ENCODE measurements around the gene WDR37. TPM values are rescaled to one million over a fixed set of nuclear protein-coding genes. Genes with fewer than 3 reads are reported as not detected.

The WDR37 gene
- total and polyA plus RNA-seq, 10 of the 15 experiments (the other 5 are each of a cell fraction or from before 2014, with no cell fraction given), result 1.9 to 11.1 (median 7.1) TPM

- DNase-seq (ENCODE audit: low read depth, low spot score), result no peak
- Histone ChIP-seq H2AFZ (ENCODE audit: control insufficient read depth, low read depth, low read length) (no peak overlapping the region), H3K36me3 (ENCODE audit: control insufficient read depth in 2 of 2, insufficient read depth in 2 of 2, low read length in 1 of 2) (0 out of 4 replicates have a peak, but pooled peaks cover 0 to 10% of the 10 kb centered on the region in 2 experiments), H3K4me1 (ENCODE audit: control insufficient read depth, insufficient read depth, low read length) (no peaks in the 10 kb centered on the region), H3K4me3 (no peak overlapping the region), H3K27me3 (replicated peaks in 1 of 2; ENCODE audit: control insufficient read depth in 2 of 2, insufficient read depth in 2 of 2, low read length in 1 of 2) (no peaks in the 10 kb centered on the region), H3K9ac (ENCODE audit: control insufficient read depth, insufficient read depth, low read length) (no peak overlapping the region), H4K20me1 (ENCODE audit: control insufficient read depth, insufficient read depth) (no peaks in the 10 kb centered on the region), H3K27ac (ENCODE audit: control insufficient read depth, insufficient read depth) (no peak overlapping the region), H3K4me2 (ENCODE audit: control insufficient read depth, insufficient read depth) (no peak overlapping the region), H3K79me2 (ENCODE audit: control insufficient read depth, insufficient read depth, low read length) (no peaks in the 10 kb centered on the region), H3K9me3 (replicated peaks; ENCODE audit: control insufficient read depth, insufficient read depth, low read length) (no peaks in the 10 kb centered on the region)
- ChIA-PET RAD21 (ENCODE audit: unreplicated experiment) (no interaction called here), CTCF (no interaction called here), SMC1A (ENCODE audit: uncharacterized antibody, unreplicated experiment) (interaction anchor here (0.6 to 0.7 kb wide), 2 partner anchors 19 to 221 kb away, joined by 3 read pairs; no protein-coding TSS in a partner anchor), POLR2A (no interaction called here)
- BruUV-seq (replicated peaks), result no TSS peak
- in situ Hi-C loops (cut with MboI), result no loop called here
- ATAC-seq, result no peak
- FAIRE-seq, result no peak
- 76% methylated on average over 10 of the region's 10 CpGs for WGBS (ENCODE audit: insufficient coverage, insufficient replicate concordance, low lambda C conversion rate, missing lambda C conversion rate)
- intact Hi-C loops (cut with micrococcal nuclease; ENCODE audit: unreplicated experiment), result no loop called here
- TF ChIP-seq NRF1 (conservative IDR thresholded peaks at IDR 0.05; ENCODE audit: low read depth, low read length) (no peak), CUX1 (IDR thresholded peaks at IDR 0.05; ENCODE audit: insufficient replicate concordance, low read depth, low read length) (no peak), PBX3 (IDR thresholded peaks at IDR 0.05; ENCODE audit: insufficient replicate concordance, low read depth, low read length) (no peak), ZBTB4 (CRISPR knock-in tag; IDR thresholded peaks at IDR 0.05) (no peak), HDAC2 (IDR thresholded peaks at IDR 0.05) (no peak), NFXL1 (IDR thresholded peaks at IDR 0.05; ENCODE audit: borderline replicate concordance) (no peak), SMAD1 (IDR thresholded peaks at IDR 0.05; ENCODE audit: low read depth, partially characterized antibody) (no peak), MYB (IDR thresholded peaks at IDR 0.05; ENCODE audit: borderline replicate concordance, low read depth, low read length) (no peak), MTA2 (IDR thresholded peaks at IDR 0.05; ENCODE audit: low read depth) (no peak), USF1 (IDR thresholded peaks at IDR 0.05; ENCODE audit: borderline replicate concordance, extremely low read length, insufficient read depth, low read depth, low read length) (no peak), SMAD5 (IDR thresholded peaks at IDR 0.05; ENCODE audit: low read depth) (no peak), POLR2A (IDR thresholded peaks at IDR 0.05; ENCODE audit: low read depth, low read length) (no peak)
These were observed 12.5 kb downstream of the WDR37 start for GRCh38 chr10:1068380-1069361.

Data from GM12878 (cell line).